SK-N-MC (cell line): ENCODE results near the gene APOOL.

Experiments
- EZH2 ChIP-seq: fragments of 200-600 bp; sonication (generic); IDR thresholded peaks from one replicate; pipeline ENCODE4 v1.6.1; 2017; ENCODE audit warnings: antibody characterized with exemption
- POLR2AphosphoS5 ChIP-seq: IDR thresholded peaks from 2 replicates; pipeline ENCODE4 v1.6.1; 2012; ENCODE audit warnings: mild to moderate bottlenecking, low read depth, low read length, borderline replicate concordance

- TF ChIP-seq EZH2 (no peak), POLR2AphosphoS5 (no peak)
Measured at GRCh38 chrX:84974803-84975202, 28.9 kb upstream of the APOOL start.
